ENCODE data around the gene CSTA. TPM values are rescaled to one million over a fixed set of nuclear protein-coding genes. Genes with fewer than 3 reads are reported as not detected.

Gene CSTA
- total RNA-seq, 4 donors from 2014 or later, result 1.1 to 4.8 (median 2.7) TPM; not detected in 1

- TF ChIP-seq POLR2A (IDR thresholded peaks at IDR 0.05), result peak; percentile 88 to 91
- peak; percentile 30 to 95 for TF ChIP-seq EP300 (IDR thresholded peaks at IDR 0.05)
- TF ChIP-seq CTCF (IDR thresholded peaks at IDR 0.05), result peak; percentile 47 to 74 (median 69)
- Histone ChIP-seq H3K27me3 (no peaks in the 10 kb centered on the region), H3K4me1 (peaks cover 0 to 41% (median 18%) of the 10 kb centered on the region in 4 donors), H3K36me3 (no peaks in the 10 kb centered on the region), H3K27ac (peak within 1 kb of the TSS; percentile 82 to 94 (median 90)), H3K4me3 (peak within 1 kb of the TSS; percentile 63 to 88 (median 84)), H3K9me3 (no peaks in the 10 kb centered on the region)
- 0 to 1% methylated on average over 18 to 39 of the region's 52 CpGs for WGBS, 2 donors
- peak; percentile 86 to 90 for DNase-seq (ENCODE audit: low spot score in 2 of 2)
These were observed 59.0 kb downstream of the CSTA start, which contains the start of gene FAM162A for GRCh38 chr3:122383771-122384697. TSS of gene FAM162A (plus strand) at chr3:122384182. CDS start at chr3:122384266, 84 bp downstream.

- Histone ChIP-seq H3K36me3 (no peaks in the 10 kb centered on the region), H3K27ac (no peak overlapping the region), H3K27me3 (no peaks in the 10 kb centered on the region), H3K4me1 (peaks cover 0 to 27% (median 9%) of the 10 kb centered on the region in 4 donors), H3K9me3 (no peaks in the 10 kb centered on the region), H3K4me3 (no peak overlapping the region)
- WGBS, 2 donors, result 74 to 82% methylated on average over 3 of the region's 3 CpGs
- no peak for DNase-seq (ENCODE audit: low spot score in 2 of 2)
- TF ChIP-seq POLR2A (IDR thresholded peaks at IDR 0.05) (no peak), CTCF (IDR thresholded peaks at IDR 0.05) (no peak), EP300 (IDR thresholded peaks at IDR 0.05) (no peak)
These were observed 62.7 kb downstream of the CSTA start for GRCh38 chr3:122387709-122388108.

GRCh38 chr3:122389197-122389596 is 64.1 kb downstream of the CSTA start:
- peaks cover 0 to 31% (median 7%) of the 10 kb centered on the region in 4 donors for H3K4me1 ChIP-seq
- DNase-seq (ENCODE audit: low spot score in 2 of 2), result no peak
- H3K9me3 ChIP-seq, result no peaks in the 10 kb centered on the region
- no peak overlapping the region for H3K4me3 ChIP-seq
- no peaks in the 10 kb centered on the region for H3K36me3 ChIP-seq
- no peaks in the 10 kb centered on the region for H3K27me3 ChIP-seq
- no peak overlapping the region for H3K27ac ChIP-seq
- TF ChIP-seq EP300 (IDR thresholded peaks at IDR 0.05) (no peak), POLR2A (IDR thresholded peaks at IDR 0.05) (no peak), CTCF (IDR thresholded peaks at IDR 0.05) (no peak)

DNA sequence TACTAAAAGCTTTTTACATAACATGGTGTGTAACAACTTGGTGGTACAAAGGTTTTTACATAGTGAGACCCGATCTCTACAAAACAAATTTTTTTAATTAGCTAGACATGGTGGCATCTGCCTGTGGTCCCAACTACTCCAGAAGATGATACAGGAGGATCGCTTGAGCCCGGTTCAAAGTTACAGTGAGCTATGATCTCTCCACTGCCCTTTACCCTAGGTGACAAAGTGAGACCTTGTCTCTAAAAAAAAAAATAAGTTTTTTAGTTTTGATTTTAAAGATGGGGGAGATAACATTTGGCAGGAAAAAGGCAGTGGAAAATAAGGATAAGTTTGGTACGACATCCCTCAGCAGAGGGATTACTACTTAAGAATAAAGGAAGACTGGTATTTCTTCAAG is 64.8 kb downstream of the CSTA start:
- no peaks in the 10 kb centered on the region for H3K27me3 ChIP-seq
- H3K9me3 ChIP-seq, result no peaks in the 10 kb centered on the region
- no peaks in the 10 kb centered on the region for H3K36me3 ChIP-seq
- DNase-seq (ENCODE audit: low spot score in 2 of 2), result no peak
- peaks cover 0 to 27% (median 5%) of the 10 kb centered on the region in 4 donors for H3K4me1 ChIP-seq
- no peak overlapping the region for H3K4me3 ChIP-seq
- H3K27ac ChIP-seq, result no peak overlapping the region
- WGBS, 2 donors, result 87 to 94% methylated on average over 4 of the region's 4 CpGs
- no peak for TF ChIP-seq CTCF (IDR thresholded peaks at IDR 0.05)
- no peak for TF ChIP-seq POLR2A (IDR thresholded peaks at IDR 0.05)
- TF ChIP-seq EP300 (IDR thresholded peaks at IDR 0.05), result no peak

- WGBS, 2 donors, result 39 to 52% methylated on average over 4 of the region's 4 CpGs
- peaks cover 0 to 19% (median under 1%) of the 10 kb centered on the region in 4 donors for H3K4me1 ChIP-seq
- no peak overlapping the region for H3K27ac ChIP-seq
- TF ChIP-seq POLR2A (IDR thresholded peaks at IDR 0.05) (no peak), EP300 (IDR thresholded peaks at IDR 0.05) (no peak), CTCF (IDR thresholded peaks at IDR 0.05) (no peak)
- no peaks in the 10 kb centered on the region for H3K36me3 ChIP-seq
- H3K27me3 ChIP-seq, result no peaks in the 10 kb centered on the region
- DNase-seq (ENCODE audit: low spot score in 2 of 2), result no peak
- H3K9me3 ChIP-seq, result no peaks in the 10 kb centered on the region
- H3K4me3 ChIP-seq, result no peak overlapping the region
These were observed 65.6 kb downstream of the CSTA start for GRCh38 chr3:122390665-122391064.
